HG03066 (cell line): ENCODE measurements around the gene NSMF.

Source experiments
- ATAC-seq: cut with Tn5 transposase; IDR thresholded peaks from one replicate; pipeline ENCODE4 v1.9.1; 2021; ENCODE audit warnings: low read depth; ENCODE audit not compliant: unreplicated experiment

NSMF gene

GRCh38 chr9:137398561-137399468, 60.3 kb downstream of the NSMF start:
- no peak for ATAC-seq

GRCh38 chr9:137397675-137398423, 61.3 kb downstream of the NSMF start:
- no peak for ATAC-seq
